D341Med (cell line): ENCODE data around the gene SDK1.

ENCODE experiments used
- DNase-seq: peaks from one replicate; pipeline ENCODE4 v3.0.0; 2012; ENCODE audit warnings: low spot score

SDK1 gene

GRCh38 chr7:3345699-3346481 lies 44.8 kb downstream of the SDK1 start:
- DNase-seq = no peak

GRCh38 chr7:3349126-3349525 lies 48.1 kb downstream of the SDK1 start:
- DNase-seq = no peak

- no peak for DNase-seq
Measured at GRCh38 chr7:3356173-3356572, 55.1 kb downstream of the SDK1 start.

GRCh38 chr7:3358991-3359390 lies 57.9 kb downstream of the SDK1 start:
- DNase-seq = no peak

- no peak for DNase-seq
Measured at GRCh38 chr7:3367261-3367660, 66.2 kb downstream of the SDK1 start.

GRCh38 chr7:3370068-3370830 lies 69.2 kb downstream of the SDK1 start:
- no peak for DNase-seq

- DNase-seq = no peak
Measured at GRCh38 chr7:3370921-3371320, 69.9 kb downstream of the SDK1 start.

- no peak for DNase-seq
Measured at GRCh38 chr7:3371601-3372000, 70.5 kb downstream of the SDK1 start.

GRCh38 chr7:3374239-3374638 lies 73.2 kb downstream of the SDK1 start:
- DNase-seq = no peak

- no peak for DNase-seq
Measured at GRCh38 chr7:3378390-3379150, 77.5 kb downstream of the SDK1 start.

- DNase-seq = no peak
Measured at GRCh38 chr7:3380034-3380433, 79.0 kb downstream of the SDK1 start.

GRCh38 chr7:3380886-3381685 lies 80.0 kb downstream of the SDK1 start:
- no peak for DNase-seq

- no peak for DNase-seq
Measured at GRCh38 chr7:3386423-3387190, 85.6 kb downstream of the SDK1 start.

- DNase-seq = no peak
Measured at GRCh38 chr7:3393862-3394261, 92.8 kb downstream of the SDK1 start.

GRCh38 chr7:3397324-3397723 lies 96.3 kb downstream of the SDK1 start:
- no peak for DNase-seq

- no peak for DNase-seq
Measured at GRCh38 chr7:3399858-3400257, 98.8 kb downstream of the SDK1 start.

- DNase-seq = no peak
Measured at GRCh38 chr7:3404501-3404900, 103.4 kb downstream of the SDK1 start.

- DNase-seq = no peak
Measured at GRCh38 chr7:3408814-3409595, 108.0 kb downstream of the SDK1 start.

GRCh38 chr7:3412871-3413270 lies 111.8 kb downstream of the SDK1 start:
- no peak for DNase-seq

GRCh38 chr7:3415861-3416312 lies 114.8 kb downstream of the SDK1 start:
- no peak for DNase-seq
